EH (cell line): ENCODE results near the gene DPP7.

Experiments
- DNase-seq: peaks from one replicate; pipeline ENCODE4 v3.0.0-alpha.2; 2015; ENCODE audit warnings: low read depth

The DPP7 gene

GRCh38 chr9:137110911-137111787 is 3.4 kb downstream of the DPP7 start:
- DNase-seq = no peak

- no peak for DNase-seq
These were observed 4.2 kb downstream of the DPP7 start for GRCh38 chr9:137110147-137110910.

DNA sequence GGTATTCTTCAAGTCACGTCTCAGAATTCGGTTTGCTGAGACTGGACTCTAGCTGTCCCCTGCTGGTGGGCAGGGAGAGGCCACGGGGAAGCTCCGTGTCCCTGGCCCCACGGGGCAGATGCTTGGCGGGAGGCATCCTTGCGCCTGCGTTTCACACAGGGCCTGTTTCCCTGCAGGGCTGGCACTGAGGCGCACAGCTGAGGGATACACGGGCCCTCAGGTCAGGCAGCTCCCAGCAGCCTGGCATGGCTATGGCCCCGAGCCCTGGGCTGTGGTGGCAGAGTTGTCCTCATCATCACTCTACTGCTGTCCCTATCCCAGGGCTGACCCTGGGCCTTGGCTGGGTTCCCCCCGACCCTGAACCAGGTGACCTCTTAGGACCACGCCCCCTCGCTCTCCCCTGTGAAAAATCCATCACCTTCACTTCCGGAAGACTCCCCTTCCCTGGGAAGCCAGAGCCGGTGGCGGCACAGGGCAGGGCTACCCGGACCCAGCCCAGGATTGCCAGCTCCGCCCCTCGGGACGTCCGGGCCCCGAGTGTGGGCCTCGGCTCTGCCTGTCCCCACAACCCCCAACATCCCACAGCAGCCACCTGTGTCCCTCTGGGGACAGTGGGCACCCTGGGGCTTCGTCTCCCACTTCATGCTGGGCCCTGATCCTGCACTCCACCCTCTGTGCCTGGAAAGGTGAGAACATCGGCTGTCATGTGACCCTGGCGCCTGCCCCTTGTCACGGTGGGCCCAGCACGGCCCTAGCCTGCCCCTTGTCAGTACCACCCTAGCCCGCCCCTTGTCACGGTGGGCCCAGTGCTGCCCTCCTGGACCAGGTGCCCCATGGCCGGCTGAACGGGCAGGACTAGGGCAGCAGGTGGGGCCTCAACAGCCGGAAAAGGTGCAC is 5.0 kb downstream of the DPP7 start:
- DNase-seq = no peak

- no peak for DNase-seq
These were observed 5.8 kb downstream of the DPP7 start for GRCh38 chr9:137108608-137109249.

GRCh38 chr9:137107982-137108381 is 6.6 kb downstream of the DPP7 start:
- DNase-seq = no peak

DNA sequence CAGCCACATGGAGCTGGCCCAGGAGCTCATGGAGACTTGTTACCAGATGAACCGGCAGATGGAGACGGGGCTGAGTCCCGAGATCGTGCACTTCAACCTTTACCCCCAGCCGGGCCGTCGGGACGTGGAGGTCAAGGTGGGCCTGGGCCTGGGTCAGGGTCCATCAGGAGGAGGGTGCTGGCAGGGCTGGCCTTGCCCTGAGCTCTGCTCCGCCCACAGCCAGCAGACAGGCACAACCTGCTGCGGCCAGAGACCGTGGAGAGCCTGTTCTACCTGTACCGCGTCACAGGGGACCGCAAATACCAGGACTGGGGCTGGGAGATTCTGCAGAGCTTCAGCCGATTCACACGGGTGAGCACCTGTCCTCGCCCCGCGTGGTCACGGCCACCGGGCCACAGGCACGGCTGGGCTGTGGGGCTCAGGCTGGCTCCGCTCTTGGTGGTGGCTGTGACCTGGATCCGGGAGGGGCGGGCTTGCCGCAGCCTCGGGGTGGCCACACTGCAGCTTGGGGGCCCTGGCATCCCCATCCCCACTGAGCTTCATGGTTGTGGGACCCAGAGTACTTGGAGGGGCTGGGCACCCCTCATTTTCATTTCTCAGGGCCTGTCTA is 7.1 kb downstream of the DPP7 start:
- no peak for DNase-seq

DNA sequence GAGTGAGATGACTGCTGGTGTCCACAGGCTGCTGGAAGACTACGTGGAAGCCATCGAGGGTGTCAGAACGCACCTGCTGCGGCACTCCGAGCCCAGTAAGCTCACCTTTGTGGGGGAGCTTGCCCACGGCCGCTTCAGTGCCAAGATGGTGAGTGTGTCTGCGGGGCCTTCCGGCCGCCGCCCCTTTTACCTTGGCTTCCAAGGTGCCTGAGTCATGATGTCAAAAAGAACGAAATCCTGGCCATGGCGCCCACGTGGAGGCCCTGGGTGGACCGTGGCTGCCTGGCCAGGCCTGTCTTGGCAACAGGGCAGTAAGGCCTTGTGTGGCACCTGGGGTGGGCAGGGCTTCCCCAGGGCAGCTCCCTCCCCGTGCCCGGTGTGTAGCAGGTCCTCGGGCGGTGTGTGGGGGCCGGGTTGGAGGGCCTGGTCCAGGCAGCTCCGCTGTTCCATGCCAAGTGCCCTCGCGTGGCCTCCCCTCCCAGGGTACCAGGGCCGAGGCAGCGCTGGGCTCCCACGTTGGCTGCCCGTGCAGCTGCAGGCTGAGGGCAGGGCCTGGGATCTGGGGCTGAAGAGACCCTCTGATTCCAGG is 7.8 kb downstream of the DPP7 start:
- DNase-seq = no peak

GRCh38 chr9:137105814-137106661 is 8.5 kb downstream of the DPP7 start:
- no peak for DNase-seq

- DNase-seq = no peak
These were observed 11.1 kb downstream of the DPP7 start for GRCh38 chr9:137103206-137103999.

GRCh38 chr9:137099231-137099630 is 15.3 kb downstream of the DPP7 start:
- DNase-seq = no peak

DNA sequence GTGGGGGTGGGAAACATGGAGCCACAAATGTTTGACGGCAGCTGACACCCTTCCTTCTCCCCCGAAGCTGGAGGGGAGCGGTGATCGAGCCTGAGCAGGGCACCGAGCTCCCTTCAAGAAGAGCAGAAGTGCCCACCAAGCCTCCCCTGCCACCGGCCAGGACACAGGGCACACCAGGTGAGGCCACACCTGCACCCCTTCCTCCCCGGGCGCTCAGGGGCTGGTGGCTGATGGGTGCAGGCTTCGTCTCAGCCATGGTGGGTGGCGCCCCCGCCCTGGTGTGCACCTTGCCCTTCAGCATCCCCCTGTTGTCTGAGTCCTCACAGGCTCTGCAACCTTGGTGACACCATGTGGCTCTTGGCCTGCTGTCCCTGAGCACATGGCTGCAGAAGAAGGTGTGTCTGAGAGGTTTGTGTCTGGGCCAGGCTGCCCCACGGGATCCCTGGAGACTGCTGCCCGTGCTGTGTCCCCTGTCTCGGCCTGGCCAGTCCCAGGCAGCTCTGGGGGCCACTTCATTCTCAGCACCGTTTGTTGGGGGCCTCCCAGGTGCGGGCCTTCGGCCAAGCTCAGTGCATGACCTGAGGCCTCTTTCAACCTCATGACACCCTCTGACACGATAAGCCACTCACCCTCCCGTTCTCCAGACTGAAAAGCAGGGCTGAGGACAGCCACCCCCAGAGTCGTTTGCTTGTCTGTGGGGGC is 16.6 kb downstream of the DPP7 start:
- DNase-seq = no peak

DNA sequence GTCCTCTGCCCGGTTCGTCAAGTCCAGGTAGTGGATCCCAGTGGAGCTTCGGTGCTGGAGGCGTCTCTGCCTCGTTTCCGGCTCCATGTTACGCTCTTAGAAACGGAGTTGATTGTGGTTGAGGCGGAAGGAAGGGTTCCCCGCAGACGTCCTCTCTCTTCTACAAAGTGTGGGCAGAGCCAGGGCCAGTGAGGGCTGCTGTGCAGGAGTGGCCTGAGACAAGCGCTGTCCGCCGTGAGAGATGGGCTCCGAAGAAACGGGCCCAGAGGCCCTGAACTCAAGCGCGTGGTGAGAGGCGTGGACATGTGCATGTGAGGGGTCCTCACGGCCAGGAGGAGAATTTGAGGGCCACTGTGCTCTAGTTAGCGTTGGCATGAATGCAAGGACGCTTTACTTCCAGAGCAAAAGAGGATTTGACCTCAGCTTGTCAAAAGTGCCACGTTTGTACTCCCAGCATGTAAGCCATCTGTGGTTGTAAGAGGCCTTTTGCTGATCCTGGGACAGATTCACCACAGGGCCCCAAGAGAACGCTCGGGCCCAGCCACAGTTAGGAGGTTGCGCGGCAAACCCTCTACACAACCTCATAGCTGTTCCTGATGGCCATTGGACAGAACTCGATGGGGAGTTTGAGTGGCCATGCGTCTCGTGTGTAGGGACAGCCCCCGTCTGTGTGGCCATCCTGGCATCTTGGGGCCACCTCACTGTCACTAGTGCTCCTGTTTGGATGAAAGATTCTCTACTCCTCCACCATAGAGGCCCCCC is 17.6 kb downstream of the DPP7 start:
- no peak for DNase-seq

GRCh38 chr9:137095664-137096517 is 18.6 kb downstream of the DPP7 start:
- DNase-seq = no peak

DNA sequence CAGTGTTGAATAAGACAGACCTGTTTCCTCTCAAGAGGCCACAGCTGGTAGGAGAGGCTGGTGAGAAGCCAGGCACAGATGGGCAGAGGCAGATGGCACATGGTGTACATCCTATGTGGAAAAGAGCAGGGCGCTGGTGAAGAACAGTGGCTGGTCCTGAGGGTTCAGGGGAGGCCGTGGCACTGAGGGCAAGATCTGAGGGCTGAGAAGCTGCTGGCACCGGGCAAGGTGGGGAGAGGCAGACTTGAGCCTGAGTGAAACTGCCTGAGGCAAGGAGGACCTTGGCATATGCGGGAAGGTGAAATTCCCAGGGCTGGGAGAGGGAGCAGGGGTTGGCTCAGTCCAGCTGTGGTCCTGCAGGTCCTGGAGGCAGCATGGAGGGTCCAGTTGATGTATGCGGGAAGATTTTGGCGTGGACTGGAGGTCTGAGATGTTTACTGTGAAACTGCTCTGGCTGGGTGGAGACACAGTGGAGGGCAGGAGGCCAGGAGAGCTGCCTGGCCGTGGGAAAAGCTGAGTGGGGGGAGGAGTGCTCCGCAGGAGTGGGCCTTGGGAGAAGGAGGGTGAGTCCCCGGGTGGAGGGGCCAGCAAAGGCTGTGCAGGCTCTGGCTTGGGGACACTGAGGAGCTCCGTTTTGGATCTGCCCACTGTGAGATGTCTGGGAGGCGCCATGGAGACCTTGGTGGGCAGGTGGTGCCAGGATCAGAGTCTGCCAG is 25.1 kb downstream of the DPP7 start:
- no peak for DNase-seq

GRCh38 chr9:137088121-137088520 is 26.4 kb downstream of the DPP7 start:
- no peak for DNase-seq

DNA sequence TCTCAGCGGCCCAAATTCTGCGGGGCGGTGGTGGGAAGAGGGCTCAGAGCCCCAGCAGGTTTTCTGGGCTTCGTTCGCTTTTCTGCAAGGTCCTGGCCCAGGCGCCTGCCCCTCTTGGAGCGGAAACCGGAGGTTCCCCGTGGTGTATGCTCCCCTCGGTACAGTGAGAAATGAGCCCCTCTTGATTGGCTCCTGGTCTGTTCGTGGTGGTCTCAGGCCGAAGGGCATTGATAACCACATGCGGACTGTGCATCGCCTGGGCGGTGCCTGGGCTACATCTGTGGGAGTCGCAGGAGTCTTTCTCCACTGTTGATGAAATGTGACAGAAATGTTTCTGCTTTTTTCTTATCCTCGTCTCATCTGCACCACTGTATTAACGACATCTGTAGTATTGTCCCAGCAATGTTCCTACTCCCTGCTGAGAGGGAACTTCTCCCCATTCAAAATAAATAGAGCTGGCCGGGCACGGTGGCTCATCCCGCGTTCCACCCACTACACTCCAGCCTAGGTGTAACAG is 27.1 kb downstream of the DPP7 start:
- DNase-seq = no peak
